Adrenal gland (tissue), 12 donors: Measurements from ENCODE around the gene RIBC2. TPM values are rescaled to one million over a fixed set of nuclear protein-coding genes. Genes with fewer than 3 reads are reported as not detected.

Source experiments
- DNase-seq, 7 donors: peaks; one replicate each; pipeline ENCODE4 v3.0.0-alpha.2; 2019 to 2020
- H3K27ac ChIP-seq, 5 donors: fragments of 200-600 bp; sonication (generic) in 4 of 5; 1 replicate in 3 of 5; 2 replicates in 2 of 5; pipeline versions ENCODE4 v1.5.1 to v1.8.0; 2016 to 2020; ENCODE audit warnings: mild to moderate bottlenecking in 1 of 5
- H3K27me3 ChIP-seq: fragments of 200-600 bp; 2 replicates; pipeline ENCODE4 v1.8.0; 2021
- H3K36me3 ChIP-seq, 2 donors: fragments of 200-600 bp; replicated peaks in 1 of 2; 1 replicate in 1 of 2; 2 replicates in 1 of 2; pipeline versions ENCODE4 v1.5.1 to v1.8.0; 2018 to 2022
- H3K4me1 ChIP-seq, 2 donors: fragments of 200-600 bp; replicated peaks in 1 of 2; 1 replicate in 1 of 2; 2 replicates in 1 of 2; pipeline versions ENCODE4 v1.5.1 to v1.8.0; 2018 to 2021
- H3K4me3 ChIP-seq, 4 donors: fragments of 200-600 bp; sonication (generic) in 3 of 4; one replicate each; pipeline ENCODE4 v1.5.1; 2016 to 2018
- H3K9me3 ChIP-seq, 3 donors: fragments of 200-600 bp; sonication (generic) in 1 of 3; replicated peaks in 1 of 3; 1 replicate in 2 of 3; 2 replicates in 1 of 3; pipeline versions ENCODE4 v1.5.1 to v1.8.0; 2016 to 2021
- POLR2A ChIP-seq, 2 donors: fragments of 450-650 bp; IDR thresholded peaks; one replicate each; pipeline ENCODE4 v1.6.1; 2017; ENCODE audit warnings: antibody characterized with exemption in 2 of 2, mild to moderate bottlenecking in 2 of 2, moderate library complexity in 1 of 2
- WGBS, 4 donors: extraction: QIAGEN DNeasy Blood & Tissue Kit in 2 of 4; methylation state at CpG; one replicate each; pipeline versions ENCODE4 v1.1.5 to v1.1.7; 2013 to 2017; 5-methylcytosine and 5-hydroxymethylcytosine counted together
- intact Hi-C, 2 donors: fragments of 100-400 bp; cut with DNase I; formaldehyde crosslinking; loops; one replicate each; pipeline versions ENCODE4 v1.14.1 to v1.15.0; 2022 to 2023
- polyA plus RNA-seq, 3 donors: library from polyadenylated mRNA; stranded (reverse); fragments of 200-250 nt in 2 of 3; fragments of 350-450 nt in 1 of 3; fragmentation: Illumina TruSeq in 1 of 3; extraction: RNeasy Lipid Tissue Mini Kit (QIAGEN cat#74804) in 1 of 3; gene quantifications; one replicate each; pipeline ENCODE4 v1.2.3, GENCODE V29; 2013 to 2014
- total RNA-seq, 9 donors: library from RNA; depleted of rRNA in 4 of 9; stranded (reverse); fragments of >200 nt in 4 of 9; fragments of 120-200 nt in 1 of 9; fragmentation: NEBNext Ultra II Directional in 1 of 9; extraction: Animal tissue kit (Norgen Biotek cat#: 25700) in 1 of 9; gene quantifications; one replicate each; pipeline versions ENCODE4 v1.1.0 to v1.2.4, GENCODE V29; 2013 to 2023
- TF ChIP-seq, protein P1 (sequence below), 6 experiments: fragments of 450-650 bp in 4 of 6; fragments of 200-600 bp in 2 of 6; sonication (generic) in 1 of 6; IDR thresholded peaks; 1 replicate in 5 of 6; 2 replicates in 1 of 6; pipeline versions ENCODE4 v1.5.1 to v1.8.0; 2016 to 2021; ENCODE audit warnings: antibody characterized with exemption in 6 of 6, mild to moderate bottlenecking in 2 of 6, moderate library complexity in 1 of 6
- donor health status: healthy with polysubstance abuse.
- donor health status: Bipolar disorder and iron deficiency.
- donor health status: DM: yes; HTN: yes; CAD: no.
- donor health status: DM: no; HTN: no; CAD: no.
- donor health status: DM: no; HTN: no; CAD: no.
- donor health status: DM: yes; HTN: yes; CAD: no.

Gene RIBC2
- total and polyA plus RNA-seq, 12 donors: 0.14 to 1.3 (median 0.33) TPM; not detected in 2

GRCh38 chr22:45424241-45424731, 10.8 kb downstream of the RIBC2 start:
- 79 to 92% (median 85%) methylated on average over 8 to 14 of the region's 14 CpGs for WGBS, 4 donors
- no peak for TF ChIP-seq POLR2A (IDR thresholded peaks at IDR 0.05)
- TF ChIP-seq, protein P1, sequence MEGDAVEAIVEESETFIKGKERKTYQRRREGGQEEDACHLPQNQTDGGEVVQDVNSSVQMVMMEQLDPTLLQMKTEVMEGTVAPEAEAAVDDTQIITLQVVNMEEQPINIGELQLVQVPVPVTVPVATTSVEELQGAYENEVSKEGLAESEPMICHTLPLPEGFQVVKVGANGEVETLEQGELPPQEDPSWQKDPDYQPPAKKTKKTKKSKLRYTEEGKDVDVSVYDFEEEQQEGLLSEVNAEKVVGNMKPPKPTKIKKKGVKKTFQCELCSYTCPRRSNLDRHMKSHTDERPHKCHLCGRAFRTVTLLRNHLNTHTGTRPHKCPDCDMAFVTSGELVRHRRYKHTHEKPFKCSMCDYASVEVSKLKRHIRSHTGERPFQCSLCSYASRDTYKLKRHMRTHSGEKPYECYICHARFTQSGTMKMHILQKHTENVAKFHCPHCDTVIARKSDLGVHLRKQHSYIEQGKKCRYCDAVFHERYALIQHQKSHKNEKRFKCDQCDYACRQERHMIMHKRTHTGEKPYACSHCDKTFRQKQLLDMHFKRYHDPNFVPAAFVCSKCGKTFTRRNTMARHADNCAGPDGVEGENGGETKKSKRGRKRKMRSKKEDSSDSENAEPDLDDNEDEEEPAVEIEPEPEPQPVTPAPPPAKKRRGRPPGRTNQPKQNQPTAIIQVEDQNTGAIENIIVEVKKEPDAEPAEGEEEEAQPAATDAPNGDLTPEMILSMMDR (IDR thresholded peaks at IDR 0.05): no peak
- H3K36me3 ChIP-seq: no peaks in the 10 kb centered on the region
- H3K4me3 ChIP-seq: no peak overlapping the region
- no peaks in the 10 kb centered on the region for H3K4me1 ChIP-seq
- intact Hi-C loops: no loop called here
- H3K27me3 ChIP-seq: no peaks in the 10 kb centered on the region
- H3K27ac ChIP-seq: no peak overlapping the region
- no peaks in the 10 kb centered on the region for H3K9me3 ChIP-seq
- DNase-seq: peak in 4 of 7 donors; percentile 16 to 52 (median 22)

DNA sequence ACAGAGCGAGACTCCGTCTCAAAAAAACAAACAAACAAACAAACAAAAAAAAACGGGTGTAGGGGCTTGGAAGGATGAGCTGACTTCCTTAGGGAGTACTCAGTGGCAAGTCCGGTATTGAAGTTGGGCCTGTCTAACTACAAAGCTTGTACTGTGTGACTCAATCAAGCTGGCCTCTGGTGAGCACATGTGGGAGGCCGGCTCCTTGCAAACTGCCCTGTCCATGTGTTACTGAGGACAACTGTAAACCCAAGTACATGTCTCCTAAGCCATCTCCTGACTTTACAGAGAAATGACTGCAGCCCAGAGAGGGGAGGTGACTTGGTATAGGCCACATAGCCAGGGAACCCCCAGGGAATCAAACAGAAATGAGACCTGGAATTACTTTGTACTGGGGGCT, 11.6 kb downstream of the RIBC2 start:
- peak in 2 of 7 donors; percentile 6 to 11 for DNase-seq
- no peak overlapping the region for H3K27ac ChIP-seq
- H3K36me3 ChIP-seq: no peaks in the 10 kb centered on the region
- TF ChIP-seq POLR2A (IDR thresholded peaks at IDR 0.05): no peak
- TF ChIP-seq, protein P1 (IDR thresholded peaks at IDR 0.05): no peak
- H3K4me1 ChIP-seq: no peaks in the 10 kb centered on the region
- WGBS, 4 donors: 71 to 74% (median 72%) methylated on average over 4 to 5 of the region's 5 CpGs
- H3K4me3 ChIP-seq: no peak overlapping the region
- H3K9me3 ChIP-seq: no peaks in the 10 kb centered on the region
- intact Hi-C loops: no loop called here
- H3K27me3 ChIP-seq: no peaks in the 10 kb centered on the region

GRCh38 chr22:45425531-45426265, 12.2 kb downstream of the RIBC2 start:
- peak in 2 of 7 donors; percentile 6 to 40 for DNase-seq
- Histone ChIP-seq H3K4me1 (no peaks in the 10 kb centered on the region), H3K4me3 (no peak overlapping the region), H3K27ac (no peak overlapping the region), H3K9me3 (no peaks in the 10 kb centered on the region), H3K27me3 (no peaks in the 10 kb centered on the region), H3K36me3 (no peaks in the 10 kb centered on the region)
- WGBS, 4 donors: 91 to 97% (median 93%) methylated on average over 11 to 23 of the region's 23 CpGs
- intact Hi-C loops: no loop called here
- TF ChIP-seq POLR2A (IDR thresholded peaks at IDR 0.05): no peak
- TF ChIP-seq, protein P1 (IDR thresholded peaks at IDR 0.05): no peak

- intact Hi-C loops: no loop called here
- no peak for TF ChIP-seq POLR2A (IDR thresholded peaks at IDR 0.05)
- TF ChIP-seq, protein P1 (IDR thresholded peaks at IDR 0.05): no peak
- H3K27me3 ChIP-seq: no peaks in the 10 kb centered on the region
- no peak overlapping the region for H3K4me3 ChIP-seq
- 89 to 97% (median 96%) methylated on average over 9 of the region's 9 CpGs for WGBS, 4 donors
- DNase-seq: peak in 1 of 7 donors; percentile 14
- no peaks in the 10 kb centered on the region for H3K9me3 ChIP-seq
- H3K36me3 ChIP-seq: no peaks in the 10 kb centered on the region
- no peaks in the 10 kb centered on the region for H3K4me1 ChIP-seq
- no peak overlapping the region for H3K27ac ChIP-seq
These were observed 12.9 kb downstream of the RIBC2 start for GRCh38 chr22:45426387-45426786.
